Stimulated activated effector memory CD8-positive, alpha-beta T cell treated with anti-CD3 and anti-CD28 coated beads, Interleukin-12 subunit alpha, Interleukin-12 subunit beta, amount 100 ng/mL, for 72 hours (primary cell): ENCODE data around the gene ULK4.

ENCODE experiments used
- ATAC-seq: fragments of 150-1000 bp; cut with Tn5 transposase; 2 replicates; pipeline ENCODE4 v1.10.0; 2021
- DNase-seq, 2 donors: peaks; one replicate each; pipeline ENCODE4 v3.0.0; 2021 to 2022; ENCODE audit warnings: low spot score in 2 of 2
- H3K27ac Mint-ChIP-seq: one replicate; pipeline ENCODE4 v1.8.0; 2022; ENCODE audit warnings: mild to moderate bottlenecking, mixed read lengths
- H3K36me3 Mint-ChIP-seq: one replicate; pipeline ENCODE4 v1.8.0; 2022; ENCODE audit warnings: mild to moderate bottlenecking, mixed read lengths
- H3K4me1 Mint-ChIP-seq: one replicate; pipeline ENCODE4 v1.8.0; 2022; ENCODE audit warnings: mixed read lengths
- H3K4me3 Mint-ChIP-seq: one replicate; pipeline ENCODE4 v1.8.0; 2022; ENCODE audit warnings: mild to moderate bottlenecking, mixed read lengths
- H3K9me3 Mint-ChIP-seq: one replicate; pipeline ENCODE4 v1.8.0; 2022; ENCODE audit warnings: mixed read lengths

Gene ULK4

GRCh38 chr3:41317718-41318117, 644.2 kb downstream of the ULK4 start:
- DNase-seq (no peak), ATAC-seq (no peak)
- Mint-ChIP-seq H3K4me3 (no peak overlapping the region), H3K4me1 (no peaks in the 10 kb centered on the region), H3K27ac (no peak overlapping the region), H3K36me3 (no peaks in the 10 kb centered on the region), H3K9me3 (no peaks in the 10 kb centered on the region)

GRCh38 chr3:41317298-41317697, 644.6 kb downstream of the ULK4 start:
- H3K4me3 Mint-ChIP-seq = no peak overlapping the region
- no peaks in the 10 kb centered on the region for H3K4me1 Mint-ChIP-seq
- H3K27ac Mint-ChIP-seq = no peak overlapping the region
- DNase-seq = no peak
- no peaks in the 10 kb centered on the region for H3K36me3 Mint-ChIP-seq
- ATAC-seq = no peak
- no peaks in the 10 kb centered on the region for H3K9me3 Mint-ChIP-seq

GRCh38 chr3:41315126-41315525, 646.8 kb downstream of the ULK4 start:
- ATAC-seq (no peak), DNase-seq (no peak)
- Mint-ChIP-seq H3K4me3 (no peak overlapping the region), H3K4me1 (no peaks in the 10 kb centered on the region), H3K36me3 (no peaks in the 10 kb centered on the region), H3K9me3 (no peaks in the 10 kb centered on the region), H3K27ac (no peak overlapping the region)

GRCh38 chr3:41308119-41308518, 653.8 kb downstream of the ULK4 start:
- no peak for DNase-seq
- H3K9me3 Mint-ChIP-seq = no peaks in the 10 kb centered on the region
- no peaks in the 10 kb centered on the region for H3K4me1 Mint-ChIP-seq
- H3K36me3 Mint-ChIP-seq = no peaks in the 10 kb centered on the region
- ATAC-seq = no peak
- no peak overlapping the region for H3K27ac Mint-ChIP-seq
- no peak overlapping the region for H3K4me3 Mint-ChIP-seq

- no peak overlapping the region for H3K27ac Mint-ChIP-seq
- no peak for ATAC-seq
- no peaks in the 10 kb centered on the region for H3K36me3 Mint-ChIP-seq
- H3K9me3 Mint-ChIP-seq = no peaks in the 10 kb centered on the region
- DNase-seq = no peak
- no peaks in the 10 kb centered on the region for H3K4me1 Mint-ChIP-seq
- no peak overlapping the region for H3K4me3 Mint-ChIP-seq
These were observed 654.8 kb downstream of the ULK4 start for GRCh38 chr3:41307065-41307464.

GRCh38 chr3:41304593-41304992, 657.3 kb downstream of the ULK4 start:
- H3K36me3 Mint-ChIP-seq = no peaks in the 10 kb centered on the region
- no peaks in the 10 kb centered on the region for H3K4me1 Mint-ChIP-seq
- no peak overlapping the region for H3K4me3 Mint-ChIP-seq
- ATAC-seq = no peak
- DNase-seq = no peak
- H3K9me3 Mint-ChIP-seq = no peaks in the 10 kb centered on the region
- H3K27ac Mint-ChIP-seq = no peak overlapping the region

- Mint-ChIP-seq H3K9me3 (no peaks in the 10 kb centered on the region), H3K36me3 (no peaks in the 10 kb centered on the region), H3K4me1 (no peaks in the 10 kb centered on the region), H3K27ac (no peak overlapping the region), H3K4me3 (no peak overlapping the region)
- ATAC-seq = no peak
- DNase-seq = no peak
These were observed 659.6 kb downstream of the ULK4 start for GRCh38 chr3:41302295-41302694.

GRCh38 chr3:41301548-41301947, 660.4 kb downstream of the ULK4 start:
- Mint-ChIP-seq H3K36me3 (no peaks in the 10 kb centered on the region), H3K9me3 (no peaks in the 10 kb centered on the region), H3K27ac (no peak overlapping the region), H3K4me1 (no peaks in the 10 kb centered on the region), H3K4me3 (no peak overlapping the region)
- ATAC-seq (no peak), DNase-seq (no peak)

- H3K9me3 Mint-ChIP-seq = no peaks in the 10 kb centered on the region
- DNase-seq (no peak), ATAC-seq (no peak)
- no peak overlapping the region for H3K4me3 Mint-ChIP-seq
- H3K36me3 Mint-ChIP-seq = no peaks in the 10 kb centered on the region
- no peaks in the 10 kb centered on the region for H3K4me1 Mint-ChIP-seq
- H3K27ac Mint-ChIP-seq = no peak overlapping the region
These were observed 662.9 kb downstream of the ULK4 start for GRCh38 chr3:41299036-41299435.

- no peak overlapping the region for H3K4me3 Mint-ChIP-seq
- H3K36me3 Mint-ChIP-seq = no peaks in the 10 kb centered on the region
- no peaks in the 10 kb centered on the region for H3K4me1 Mint-ChIP-seq
- no peak for DNase-seq
- no peaks in the 10 kb centered on the region for H3K9me3 Mint-ChIP-seq
- H3K27ac Mint-ChIP-seq = no peak overlapping the region
- ATAC-seq = no peak
These were observed 664.2 kb downstream of the ULK4 start for GRCh38 chr3:41297750-41298149.

GRCh38 chr3:41296556-41296955, 665.3 kb downstream of the ULK4 start:
- Mint-ChIP-seq H3K9me3 (no peaks in the 10 kb centered on the region), H3K4me3 (no peak overlapping the region), H3K4me1 (no peaks in the 10 kb centered on the region), H3K27ac (no peak overlapping the region), H3K36me3 (no peaks in the 10 kb centered on the region)
- no peak for DNase-seq
- no peak for ATAC-seq

- ATAC-seq (peak; percentile 59), DNase-seq (no peak)
- no peaks in the 10 kb centered on the region for H3K36me3 Mint-ChIP-seq
- no peaks in the 10 kb centered on the region for H3K4me1 Mint-ChIP-seq
- H3K27ac Mint-ChIP-seq = no peak overlapping the region
- no peaks in the 10 kb centered on the region for H3K9me3 Mint-ChIP-seq
- H3K4me3 Mint-ChIP-seq = no peak overlapping the region
These were observed 666.2 kb downstream of the ULK4 start for GRCh38 chr3:41295740-41296139.

GRCh38 chr3:41293169-41293681, 668.7 kb downstream of the ULK4 start:
- H3K4me3 Mint-ChIP-seq = no peak overlapping the region
- DNase-seq (no peak), ATAC-seq (no peak)
- no peaks in the 10 kb centered on the region for H3K4me1 Mint-ChIP-seq
- H3K36me3 Mint-ChIP-seq = no peaks in the 10 kb centered on the region
- no peaks in the 10 kb centered on the region for H3K9me3 Mint-ChIP-seq
- no peak overlapping the region for H3K27ac Mint-ChIP-seq

GRCh38 chr3:41290736-41291135, 671.2 kb downstream of the ULK4 start:
- H3K36me3 Mint-ChIP-seq = no peaks in the 10 kb centered on the region
- H3K4me3 Mint-ChIP-seq = no peak overlapping the region
- H3K27ac Mint-ChIP-seq = no peak overlapping the region
- H3K4me1 Mint-ChIP-seq = peaks cover 12% of the 10 kb centered on the region
- ATAC-seq (no peak), DNase-seq (no peak)
- H3K9me3 Mint-ChIP-seq = no peaks in the 10 kb centered on the region

GRCh38 chr3:41290306-41290705, 671.6 kb downstream of the ULK4 start:
- Mint-ChIP-seq H3K9me3 (peaks cover 2% of the 10 kb centered on the region), H3K36me3 (no peaks in the 10 kb centered on the region), H3K4me1 (peaks cover 12% of the 10 kb centered on the region), H3K27ac (no peak overlapping the region), H3K4me3 (no peak overlapping the region)
- no peak for ATAC-seq
- no peak for DNase-seq

- peaks cover 4% of the 10 kb centered on the region for H3K9me3 Mint-ChIP-seq
- H3K4me1 Mint-ChIP-seq = peaks cover 12% of the 10 kb centered on the region
- H3K27ac Mint-ChIP-seq = no peak overlapping the region
- no peak overlapping the region for H3K4me3 Mint-ChIP-seq
- H3K36me3 Mint-ChIP-seq = no peaks in the 10 kb centered on the region
- ATAC-seq (no peak), DNase-seq (no peak)
These were observed 673.1 kb downstream of the ULK4 start for GRCh38 chr3:41288785-41289184.

- Mint-ChIP-seq H3K27ac (no peak overlapping the region), H3K4me1 (peaks cover 12% of the 10 kb centered on the region), H3K9me3 (peaks cover 4% of the 10 kb centered on the region), H3K36me3 (no peaks in the 10 kb centered on the region), H3K4me3 (no peak overlapping the region)
- DNase-seq (no peak), ATAC-seq (no peak)
These were observed 675.6 kb downstream of the ULK4 start for GRCh38 chr3:41286305-41286704.
